ENCODE data around the gene MOB1B.

The MOB1B gene

DNA sequence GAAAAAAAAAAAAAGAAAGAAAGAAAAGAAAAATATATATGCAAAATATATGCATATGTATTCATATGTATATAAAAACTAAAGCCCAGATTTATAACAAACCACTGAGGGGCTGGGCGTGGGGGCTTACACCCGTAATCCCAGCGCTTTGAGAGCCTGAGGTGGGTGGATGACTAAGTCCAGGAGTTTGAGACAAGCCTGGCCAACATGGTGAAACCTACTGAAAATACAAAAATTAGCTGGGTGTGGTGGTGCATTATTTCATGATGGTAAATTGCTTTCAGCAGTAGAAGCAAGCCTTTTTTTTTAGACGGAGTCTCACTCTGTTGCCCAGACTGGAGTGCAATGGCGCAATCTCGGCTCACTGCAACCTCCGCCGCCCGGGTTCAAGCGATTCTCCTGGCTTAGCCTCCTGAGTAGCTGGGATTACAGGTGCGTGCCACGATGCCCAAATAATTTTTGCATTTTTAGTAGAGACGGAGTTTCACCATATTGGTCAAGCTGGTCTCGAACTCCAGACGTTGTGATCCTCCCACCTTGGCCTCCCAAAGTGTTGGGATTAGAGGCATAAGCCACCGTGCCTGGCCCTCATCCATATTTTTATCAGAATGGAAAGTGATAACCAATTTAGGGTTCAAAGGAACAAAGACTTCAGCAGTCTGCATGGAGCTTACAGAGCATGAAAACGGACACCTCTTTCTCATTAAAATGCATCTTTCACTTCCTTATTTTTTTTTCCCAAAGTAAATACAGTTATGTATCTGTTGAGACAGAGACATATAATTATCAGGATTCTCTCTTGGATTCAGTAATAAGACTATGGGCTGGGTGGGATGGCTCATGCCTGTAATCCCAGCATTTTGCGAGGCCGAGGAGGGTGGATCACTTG lies 27.7 kb upstream of the MOB1B start:
- TF ChIP-seq, protein P1, sequence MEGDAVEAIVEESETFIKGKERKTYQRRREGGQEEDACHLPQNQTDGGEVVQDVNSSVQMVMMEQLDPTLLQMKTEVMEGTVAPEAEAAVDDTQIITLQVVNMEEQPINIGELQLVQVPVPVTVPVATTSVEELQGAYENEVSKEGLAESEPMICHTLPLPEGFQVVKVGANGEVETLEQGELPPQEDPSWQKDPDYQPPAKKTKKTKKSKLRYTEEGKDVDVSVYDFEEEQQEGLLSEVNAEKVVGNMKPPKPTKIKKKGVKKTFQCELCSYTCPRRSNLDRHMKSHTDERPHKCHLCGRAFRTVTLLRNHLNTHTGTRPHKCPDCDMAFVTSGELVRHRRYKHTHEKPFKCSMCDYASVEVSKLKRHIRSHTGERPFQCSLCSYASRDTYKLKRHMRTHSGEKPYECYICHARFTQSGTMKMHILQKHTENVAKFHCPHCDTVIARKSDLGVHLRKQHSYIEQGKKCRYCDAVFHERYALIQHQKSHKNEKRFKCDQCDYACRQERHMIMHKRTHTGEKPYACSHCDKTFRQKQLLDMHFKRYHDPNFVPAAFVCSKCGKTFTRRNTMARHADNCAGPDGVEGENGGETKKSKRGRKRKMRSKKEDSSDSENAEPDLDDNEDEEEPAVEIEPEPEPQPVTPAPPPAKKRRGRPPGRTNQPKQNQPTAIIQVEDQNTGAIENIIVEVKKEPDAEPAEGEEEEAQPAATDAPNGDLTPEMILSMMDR (conservative IDR thresholded peaks at IDR 0.05; ENCODE audit: low read depth, low read length) = no peak
- DNase-seq (ENCODE audit: low read depth) = no peak
- H3K4me3 ChIP-seq (ENCODE audit: low read depth, low read length) = no peak overlapping the region

DNA sequence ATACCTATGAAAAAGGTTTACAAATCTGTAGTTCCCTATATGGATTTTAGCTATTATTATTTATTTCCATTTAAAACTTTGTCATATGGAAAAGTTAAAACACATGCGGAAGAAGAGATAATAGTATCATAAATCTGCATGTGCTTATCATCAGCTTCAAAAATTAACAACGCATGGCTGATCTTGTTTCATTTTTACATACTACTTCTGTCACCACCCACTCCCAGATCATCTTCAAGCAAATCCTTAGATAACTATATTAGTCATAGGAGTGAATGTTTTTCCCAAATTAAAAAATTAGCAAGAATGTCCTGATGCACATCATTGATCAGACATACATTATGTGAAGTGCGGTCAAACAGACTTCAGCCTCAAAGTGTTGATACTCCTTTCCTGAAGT lies 24.6 kb upstream of the MOB1B start:
- no peak overlapping the region for H3K4me3 ChIP-seq (ENCODE audit: low read depth, low read length)
- no peak for DNase-seq (ENCODE audit: low read depth)
- TF ChIP-seq, protein P1 (conservative IDR thresholded peaks at IDR 0.05; ENCODE audit: low read depth, low read length) = no peak

DNA sequence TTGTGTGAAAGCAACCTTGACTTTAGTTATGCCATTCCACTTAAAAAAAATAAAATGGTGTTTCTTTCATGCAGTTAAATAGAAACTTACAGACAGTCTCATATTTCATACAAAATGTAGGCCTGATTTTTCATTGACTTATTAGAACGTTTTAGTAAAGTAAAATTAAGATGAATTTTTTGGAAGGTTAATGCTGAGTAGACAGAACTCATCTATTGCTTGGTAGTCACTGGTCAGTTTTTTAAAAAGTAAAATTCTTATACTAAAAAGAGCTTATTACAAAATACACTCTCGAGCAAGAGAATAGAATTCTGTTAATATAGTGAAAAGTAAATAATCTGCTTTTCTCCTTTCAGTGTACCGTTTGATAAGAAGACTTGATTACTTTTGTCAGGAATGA lies 21.4 kb upstream of the MOB1B start:
- H3K4me3 ChIP-seq (ENCODE audit: low read depth, low read length) = no peak overlapping the region
- TF ChIP-seq, protein P1 (conservative IDR thresholded peaks at IDR 0.05; ENCODE audit: low read depth, low read length) = no peak
- DNase-seq (ENCODE audit: low read depth) = no peak

DNA sequence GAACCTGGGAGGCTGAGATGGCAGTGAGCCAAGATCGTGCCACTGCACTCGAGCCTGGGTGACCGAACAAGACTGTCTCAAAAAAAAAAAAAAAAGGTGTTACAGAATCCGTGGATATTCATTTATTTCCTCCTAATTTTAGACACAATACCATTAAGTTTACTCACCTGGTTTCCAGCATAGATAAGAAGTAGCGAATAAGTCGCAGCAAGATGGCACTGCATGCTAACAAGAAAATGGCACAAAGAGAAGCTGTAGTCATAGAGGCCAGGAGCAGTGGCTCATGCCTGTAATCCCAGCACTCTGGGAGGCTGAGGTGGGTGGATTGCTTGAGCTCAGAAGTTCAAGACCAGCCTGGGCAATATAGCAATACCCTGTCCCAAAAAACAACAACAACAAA lies 17.0 kb upstream of the MOB1B start:
- DNase-seq (ENCODE audit: low read depth) = no peak
- no peak overlapping the region for H3K4me3 ChIP-seq (ENCODE audit: low read depth, low read length)
- TF ChIP-seq, protein P1 (conservative IDR thresholded peaks at IDR 0.05; ENCODE audit: low read depth, low read length) = no peak

DNA sequence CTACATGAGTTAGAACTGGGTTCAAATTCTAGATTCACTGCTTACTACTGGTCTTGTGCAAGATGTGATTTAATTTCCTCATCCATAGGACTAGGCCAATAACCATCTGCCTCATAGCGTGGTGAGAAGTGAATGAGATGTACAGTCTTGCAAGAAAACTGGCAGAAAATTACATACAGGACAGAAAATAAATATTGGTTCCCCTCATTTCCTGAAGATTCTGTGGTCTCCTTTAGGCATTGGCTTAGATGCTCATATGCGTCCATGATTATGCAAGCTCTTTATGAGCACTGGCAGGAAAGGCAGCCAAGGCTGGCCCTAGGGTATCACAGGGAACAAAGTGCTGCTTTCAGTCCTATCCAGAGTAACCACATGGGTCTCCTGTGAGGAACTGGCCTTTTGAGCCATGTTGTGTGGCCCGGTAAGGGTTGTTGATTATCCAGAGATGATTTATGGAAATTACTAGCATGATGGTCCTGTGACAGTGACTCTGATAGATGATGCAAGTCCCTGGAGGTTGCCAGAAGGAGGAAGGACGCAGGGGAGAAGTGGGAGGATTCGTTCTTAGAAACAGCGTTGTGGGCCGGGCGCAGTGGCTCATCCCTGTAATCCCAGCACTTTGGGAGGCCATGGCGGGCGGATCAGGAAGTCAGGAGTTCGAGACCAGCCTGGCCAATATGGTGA lies 9.9 kb upstream of the MOB1B start:
- TF ChIP-seq, protein P1 (conservative IDR thresholded peaks at IDR 0.05; ENCODE audit: low read depth, low read length) = no peak
- DNase-seq (ENCODE audit: low read depth) = no peak
- H3K4me3 ChIP-seq (ENCODE audit: low read depth, low read length) = no peak overlapping the region

DNA sequence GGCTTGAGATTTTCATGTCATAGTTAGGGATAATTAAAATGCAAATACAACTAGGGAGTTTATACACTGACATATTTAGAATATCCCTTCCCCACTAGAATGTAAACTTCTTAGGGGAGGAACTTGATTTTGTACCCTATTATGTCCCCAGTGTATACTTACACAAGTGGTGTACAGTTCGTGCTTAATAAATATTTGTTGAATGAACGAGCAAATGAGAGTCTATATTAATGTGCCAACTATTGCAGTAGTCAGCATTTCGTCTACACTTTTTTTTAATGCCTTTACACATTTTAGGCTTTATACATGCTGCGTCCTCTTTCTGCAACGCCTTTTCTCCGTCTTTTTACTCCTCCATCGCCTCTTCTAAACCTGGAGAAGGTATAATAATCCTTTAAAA lies 8.4 kb upstream of the MOB1B start:
- DNase-seq (ENCODE audit: low read depth) = no peak
- H3K4me3 ChIP-seq (ENCODE audit: low read depth, low read length) = no peak overlapping the region
- TF ChIP-seq, protein P1 (conservative IDR thresholded peaks at IDR 0.05; ENCODE audit: low read depth, low read length) = no peak
